ENCODE results near the gene P2RX6.

GRCh38 chr22:20977019-20977418 is 37.9 kb upstream of the P2RX6 start:
- TF ChIP-seq CTCF (conservative IDR thresholded peaks at IDR 0.05; ENCODE audit: low read depth in 2 of 2) (no peak), EZH2 (IDR thresholded peaks at IDR 0.05; ENCODE audit: low read depth, unreplicated experiment) (no peak)
